Measurements from ENCODE around the gene NEU2.

NEU2 gene

DNA sequence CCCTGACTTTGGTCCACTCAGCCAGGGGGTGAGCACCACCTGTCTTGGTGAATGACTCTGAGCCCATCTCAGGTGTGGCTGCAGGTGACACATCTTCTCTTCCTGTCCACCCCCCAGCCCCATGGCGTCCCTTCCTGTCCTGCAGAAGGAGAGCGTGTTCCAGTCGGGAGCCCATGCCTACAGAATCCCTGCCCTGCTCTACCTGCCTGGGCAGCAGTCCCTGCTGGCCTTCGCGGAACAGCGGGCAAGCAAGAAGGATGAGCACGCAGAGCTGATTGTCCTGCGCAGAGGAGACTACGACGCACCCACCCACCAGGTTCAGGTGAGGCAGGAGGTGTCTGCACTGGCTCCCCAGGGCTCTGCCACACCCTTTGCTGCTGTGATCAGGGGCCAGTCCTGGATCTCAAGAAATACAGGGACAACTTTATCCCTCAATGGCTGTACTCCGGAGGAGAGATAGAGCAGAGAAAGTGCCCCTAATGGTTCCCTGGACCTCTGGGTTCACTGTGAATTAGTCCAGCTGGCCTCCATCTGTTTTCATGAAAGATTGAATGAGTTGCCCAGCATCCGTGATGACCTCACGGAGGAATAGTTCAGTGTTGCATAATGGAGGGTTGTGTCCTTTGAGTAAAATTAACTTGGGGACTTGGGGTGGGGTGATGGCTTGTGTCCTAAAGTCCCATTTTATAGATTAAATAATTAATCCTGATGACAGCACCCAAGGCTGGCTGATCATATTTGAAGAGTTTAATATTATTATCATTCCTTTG is at the start of gene NEU2:
Gene NEU2, plus strand, starts transcription at position 122 of the 770 bp plus-strand sequence. Its CDS starts 0 bp downstream, at position 122.
- ATAC-seq, result no peak
- no peak for DNase-seq

DNA sequence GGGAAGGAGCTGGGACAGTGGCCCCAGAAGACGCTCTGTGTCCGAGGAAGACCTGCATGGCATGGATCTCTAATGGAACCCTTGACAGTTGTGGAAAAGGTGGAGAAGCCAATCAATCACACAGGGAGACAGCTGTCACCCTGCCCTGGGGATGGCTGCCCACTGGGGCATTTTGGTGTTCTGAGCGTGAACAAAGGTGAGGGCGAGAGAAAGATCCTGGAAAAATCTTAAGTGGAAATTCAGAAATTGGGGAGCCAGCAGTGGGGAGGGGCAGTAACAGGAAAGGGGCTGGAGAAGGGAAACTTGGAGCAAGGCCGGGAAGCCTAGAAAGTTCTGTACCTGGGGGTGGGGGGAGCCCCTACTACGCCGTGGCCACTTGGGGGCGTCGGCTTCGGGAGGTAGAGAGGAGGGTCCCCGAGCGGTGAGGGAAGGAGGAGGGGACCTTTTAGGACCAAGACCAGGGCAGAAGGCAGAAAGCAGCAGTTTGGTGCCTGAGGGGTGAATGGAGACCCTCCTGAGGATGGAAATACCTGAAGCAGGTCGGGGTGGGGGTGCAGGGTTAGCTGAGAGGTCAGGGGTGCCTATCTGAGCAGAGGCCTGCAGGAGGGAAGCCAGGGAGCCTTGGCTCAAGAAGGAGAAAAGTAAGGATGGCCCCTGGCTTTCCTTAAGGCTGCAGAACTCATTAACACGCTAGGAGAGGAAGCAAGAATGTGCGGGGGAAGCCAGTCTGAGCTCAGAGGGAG is 49.4 kb upstream of the NEU2 start:
- DNase-seq (no peak), ATAC-seq (peak; percentile 9)

DNA sequence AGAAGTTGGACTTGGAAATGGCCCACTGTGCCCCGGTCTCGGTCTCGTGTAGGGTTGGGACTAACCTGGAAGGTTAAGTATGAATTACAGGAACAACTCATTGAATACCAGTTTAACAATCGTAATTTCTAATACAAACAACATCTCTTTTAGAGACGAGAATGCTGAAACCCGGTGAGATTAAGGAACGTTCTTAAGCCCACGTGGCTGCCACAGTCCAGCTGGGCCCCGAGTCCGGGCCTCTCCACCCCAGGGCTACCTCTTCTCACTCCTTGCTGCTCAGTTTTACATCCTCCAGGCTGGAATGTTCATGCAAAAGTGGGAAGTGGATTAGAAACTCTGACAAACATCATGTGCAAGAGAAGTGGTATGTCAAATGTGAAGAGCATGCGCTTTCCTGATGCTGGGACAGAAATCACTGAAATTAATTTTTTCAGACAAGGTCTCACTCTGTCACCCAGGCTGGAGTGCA is 48.8 kb upstream of the NEU2 start:
- DNase-seq (no peak), ATAC-seq (no peak)

- DNase-seq, result no peak
- ATAC-seq, result no peak
Observed at GRCh38 chr2:232984451-232985207, 47.8 kb upstream of the NEU2 start.

- no peak for DNase-seq
- ATAC-seq, result no peak
Observed at GRCh38 chr2:232986155-232986554, 46.3 kb upstream of the NEU2 start.

DNA sequence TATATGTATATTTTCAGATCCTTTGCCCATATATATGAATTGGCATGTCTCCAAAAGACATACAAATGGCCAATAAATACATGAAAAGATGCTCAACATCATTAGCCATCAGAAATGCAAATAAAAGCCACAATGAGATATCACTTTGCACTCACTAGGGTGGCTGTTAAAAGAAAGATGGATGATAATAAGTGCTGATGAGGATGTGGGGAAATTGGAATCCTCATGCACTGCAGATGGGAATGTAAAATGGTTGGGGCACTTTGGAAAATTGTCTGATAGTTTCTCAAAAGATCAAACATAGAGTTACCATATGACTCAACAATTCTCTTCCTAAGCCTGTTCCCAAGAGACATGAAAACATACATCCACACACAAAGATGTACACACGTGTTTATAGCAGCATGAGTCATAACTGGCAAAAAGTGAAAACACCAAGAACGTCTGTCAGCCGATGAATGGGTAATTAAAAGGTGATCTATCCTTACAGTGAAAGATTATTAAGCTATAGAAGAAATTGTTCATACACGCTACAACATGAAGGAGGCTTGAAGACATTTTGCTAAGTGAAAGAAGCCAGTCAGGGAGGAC is 39.1 kb upstream of the NEU2 start:
- ATAC-seq (no peak), DNase-seq (no peak)

DNA sequence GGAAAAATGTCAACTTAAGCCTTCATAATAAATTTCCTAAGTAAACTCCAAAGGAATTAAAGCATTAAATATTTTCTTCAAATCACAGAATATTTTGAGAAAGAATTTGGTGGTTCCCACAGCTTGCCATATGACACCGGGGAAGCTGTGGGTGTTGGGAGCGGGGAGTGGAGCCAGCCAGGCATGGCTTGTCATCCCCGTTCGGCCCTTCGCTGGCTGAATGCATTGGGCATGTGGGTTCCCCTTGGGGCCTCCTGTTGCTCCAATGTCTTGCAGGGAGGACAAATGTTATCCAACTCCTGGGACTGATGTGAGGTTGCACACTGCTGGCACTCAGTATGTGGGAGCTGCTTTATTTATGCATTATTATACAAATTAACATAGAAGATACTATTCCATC is 38.0 kb upstream of the NEU2 start:
- DNase-seq, result no peak
- ATAC-seq, result no peak

DNA sequence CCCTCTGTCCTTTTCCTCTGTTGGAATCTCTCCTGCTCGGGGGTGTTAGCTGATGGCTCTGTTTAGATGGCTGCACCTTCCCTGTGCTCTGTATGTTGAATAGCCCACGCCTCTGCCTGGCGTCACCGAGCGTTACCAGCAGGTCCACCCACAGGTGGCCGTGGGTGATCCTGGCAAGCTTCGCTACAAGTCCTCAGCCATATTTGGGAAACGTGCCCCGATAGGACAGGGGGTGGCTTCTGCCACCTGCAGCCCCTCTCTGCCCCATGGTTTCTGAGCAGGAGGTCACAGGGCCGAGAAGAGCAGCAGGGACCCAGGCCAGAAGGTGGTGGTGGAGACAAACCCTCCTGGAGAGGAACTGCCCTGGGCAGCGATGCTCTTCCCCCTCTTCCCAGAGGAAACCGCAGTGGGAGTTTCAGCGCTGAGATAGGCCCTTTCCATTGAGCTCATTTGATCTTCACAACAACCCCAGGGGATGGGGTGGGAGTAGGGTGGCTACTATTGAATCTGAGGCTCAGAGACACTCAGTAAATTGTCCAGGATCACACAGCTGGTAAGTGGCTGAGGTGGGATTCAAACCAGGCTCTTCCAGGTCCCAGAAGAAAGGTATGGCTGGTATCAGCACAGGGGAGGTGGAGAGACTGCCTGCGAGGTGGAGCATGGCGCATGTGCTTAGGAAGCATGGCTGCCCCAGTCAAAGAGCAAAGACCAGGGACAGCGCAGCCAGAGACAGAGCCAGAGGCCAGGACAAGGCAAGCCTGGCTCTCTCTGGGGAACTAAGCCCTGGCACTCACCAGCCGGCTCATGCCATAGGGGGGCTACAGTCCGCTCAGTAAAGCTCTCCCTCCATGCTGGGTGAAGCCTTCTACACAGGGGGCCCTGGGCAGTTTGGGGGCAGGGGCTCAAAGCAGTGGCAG is 34.5 kb upstream of the NEU2 start:
- peak; percentile 14 for ATAC-seq

GRCh38 chr2:232998666-232998985 is 33.8 kb upstream of the NEU2 start:
- DNase-seq (no peak), ATAC-seq (no peak)

More for the DNA sequence above, 34.5 kb upstream of the NEU2 start:
- DNase-seq, result no peak

- ATAC-seq, result no peak
Observed at GRCh38 chr2:232999354-232999753, 33.1 kb upstream of the NEU2 start.

DNA sequence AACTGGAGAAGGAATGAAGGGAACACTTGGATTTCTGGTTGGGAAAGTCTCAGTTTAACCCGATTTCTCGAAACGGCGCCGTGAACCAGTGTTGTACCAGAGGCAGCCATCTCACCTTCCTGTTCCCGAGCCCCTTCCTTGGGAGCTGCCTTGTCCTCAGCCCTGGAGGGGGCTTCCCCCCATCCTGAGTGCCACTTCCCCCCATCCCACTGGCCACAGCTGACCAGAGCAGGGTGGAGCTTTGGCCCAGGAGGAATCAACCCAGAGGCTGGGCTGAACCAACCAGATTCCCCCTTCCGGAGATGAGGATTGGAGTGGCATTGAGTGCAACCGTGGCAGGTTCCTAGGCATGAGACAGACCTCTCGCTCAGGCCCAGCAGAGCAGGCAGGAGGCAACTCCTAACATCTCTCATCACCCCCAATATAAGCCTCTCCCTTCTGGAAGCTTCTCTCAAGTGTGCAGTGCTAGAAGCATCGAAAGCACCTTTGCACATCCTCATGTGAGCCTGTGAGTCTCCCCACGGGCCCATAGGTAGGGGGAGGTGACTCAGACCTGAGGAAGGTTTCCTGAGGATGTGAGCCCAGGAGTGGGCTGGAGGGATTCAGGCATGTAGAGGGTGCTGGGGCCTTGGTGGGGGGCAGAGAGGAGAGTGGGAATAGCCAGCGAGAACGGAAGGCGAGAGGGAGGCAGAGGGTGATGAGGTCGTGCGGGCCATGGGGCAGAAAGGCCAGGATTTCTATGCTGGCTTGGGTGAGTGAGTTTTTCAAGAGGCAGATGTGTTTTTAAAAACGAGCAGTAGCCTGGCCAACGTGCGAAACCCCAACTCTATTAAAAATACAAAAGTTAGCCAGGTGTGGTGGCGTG is 31.4 kb upstream of the NEU2 start:
- DNase-seq (no peak), ATAC-seq (no peak)

More at GRCh38 chr2:232999354-232999753, 33.1 kb upstream of the NEU2 start:
- no peak for DNase-seq

GRCh38 chr2:233002829-233003657 is 29.4 kb upstream of the NEU2 start:
- ATAC-seq, result no peak
- no peak for DNase-seq

- DNase-seq (no peak), ATAC-seq (no peak)
Observed at GRCh38 chr2:233003658-233004555, 28.6 kb upstream of the NEU2 start.

- no peak for ATAC-seq
- DNase-seq, result no peak
Observed at GRCh38 chr2:233005096-233005495, 27.4 kb upstream of the NEU2 start.

DNA sequence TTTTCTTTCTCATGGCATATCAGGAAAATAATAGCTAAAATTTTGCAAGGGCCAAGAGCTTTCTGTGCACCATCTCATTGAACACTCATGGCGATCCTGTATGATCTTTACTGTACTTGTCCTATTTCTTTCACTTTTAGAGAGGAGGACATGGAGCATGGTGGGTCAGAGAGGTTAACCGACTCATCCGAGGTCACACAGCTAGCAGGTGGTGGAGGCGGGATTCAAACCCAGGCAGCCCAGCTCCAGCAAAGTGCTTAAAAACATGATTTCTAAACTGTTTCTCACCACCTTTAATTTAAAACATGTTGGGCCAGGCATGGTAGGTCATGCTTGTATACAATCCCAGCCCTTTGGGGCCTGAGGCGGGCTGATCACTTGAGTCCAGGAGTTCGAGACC is 25.8 kb upstream of the NEU2 start:
- DNase-seq (no peak), ATAC-seq (no peak)

- ATAC-seq (no peak), DNase-seq (no peak)
Observed at GRCh38 chr2:233007270-233007669, 25.2 kb upstream of the NEU2 start.

DNA sequence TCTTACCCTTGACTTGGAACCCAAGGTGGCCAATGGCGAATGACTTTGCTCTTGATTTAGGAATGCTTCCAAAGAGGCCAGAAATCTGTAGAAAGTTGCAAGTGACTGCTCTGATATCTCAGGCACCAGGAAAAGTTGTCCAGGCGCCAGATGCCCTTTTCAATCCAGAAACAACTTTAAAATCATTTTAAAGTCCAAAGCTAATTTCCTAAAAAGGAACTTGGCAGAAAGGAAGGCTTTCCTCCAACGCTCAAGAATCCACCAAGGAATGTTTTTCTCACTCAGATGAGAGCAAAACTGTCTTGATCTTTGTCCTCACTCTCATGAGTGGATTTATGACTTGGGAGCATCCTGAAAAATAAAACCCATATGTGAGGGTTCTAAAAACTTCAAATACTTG is 24.7 kb upstream of the NEU2 start:
- ATAC-seq (no peak), DNase-seq (no peak)

- ATAC-seq, result no peak
- no peak for DNase-seq
Observed at GRCh38 chr2:233009661-233010060, 22.8 kb upstream of the NEU2 start.
